HepG2 (cell line): ENCODE results near the gene JAK1. TPM values are rescaled to one million over a fixed set of nuclear protein-coding genes. Genes with fewer than 3 reads are reported as not detected.

ENCODE experiments used
- KMT2A ChIP-seq: sonication (generic); formaldehyde crosslinking; IDR thresholded peaks from 2 replicates; pipeline ENCODE4 v1.4.0; 2020; ENCODE audit warnings: missing genetic modification reagents
- MAFG ChIP-seq: sonication (generic); formaldehyde crosslinking; IDR thresholded peaks from 2 replicates; pipeline ENCODE4 v1.5.1; 2020; ENCODE audit warnings: mild to moderate bottlenecking, missing genetic modification reagents
- MBNL3 ChIP-seq: fragments of 250-450 bp; sonication (Bioruptor Pico); conservative IDR thresholded peaks from 2 replicates; pipeline ENCODE4 v1.8.0; 2022; ENCODE audit warnings: mild to moderate bottlenecking, inconsistent platforms
- MIER3 ChIP-seq: IDR thresholded peaks from 2 replicates; pipeline ENCODE4 v1.6.1; 2016; ENCODE audit warnings: missing compliant biosample characterization, borderline replicate concordance
- MYC ChIP-seq: sonication (generic); formaldehyde crosslinking; IDR thresholded peaks from 2 replicates; pipeline ENCODE4 v1.9.0; 2021; ENCODE audit warnings: missing genetic modification reagents, borderline replicate concordance
- NFYC ChIP-seq: IDR thresholded peaks from 2 replicates; pipeline ENCODE4 v1.6.1; 2016; ENCODE audit warnings: missing genetic modification reagents, missing compliant biosample characterization
- SKI ChIP-seq: fragments of 450-650 bp; IDR thresholded peaks from one replicate; pipeline ENCODE4 v1.6.1; 2018; ENCODE audit warnings: mild to moderate bottlenecking; ENCODE audit not compliant: partially characterized antibody
- YEATS2 ChIP-seq: sonication (generic); formaldehyde crosslinking; IDR thresholded peaks from 2 replicates; pipeline ENCODE4 v1.4.0; 2020; ENCODE audit warnings: missing genetic modification reagents, borderline replicate concordance
- ZBTB3 ChIP-seq: sonication (generic); formaldehyde crosslinking; IDR thresholded peaks from 2 replicates; pipeline ENCODE4 v1.4.0; 2020; ENCODE audit warnings: low read depth, mild to moderate bottlenecking, moderate library complexity, missing genetic modification reagents, borderline replicate concordance
- ZNF230 ChIP-seq: sonication (generic); formaldehyde crosslinking; IDR thresholded peaks from 2 replicates; pipeline ENCODE4 v1.4.0; 2020; ENCODE audit warnings: mild to moderate bottlenecking, missing genetic modification reagents
- ZNF234 ChIP-seq: sonication (generic); formaldehyde crosslinking; conservative IDR thresholded peaks from 2 replicates; pipeline ENCODE4 v1.5.1; 2020; ENCODE audit warnings: mild to moderate bottlenecking, missing genetic modification reagents
- ZNF652 ChIP-seq: IDR thresholded peaks from 2 replicates; pipeline ENCODE4 v1.6.1; 2016; ENCODE audit warnings: low read depth, borderline replicate concordance
- ZNF761 ChIP-seq: sonication (generic); formaldehyde crosslinking; conservative IDR thresholded peaks from 2 replicates; pipeline ENCODE4 v1.4.0; 2020; ENCODE audit warnings: mild to moderate bottlenecking, missing genetic modification reagents
- polyA plus RNA-seq, 8 experiments: library from polyadenylated mRNA; depleted of rRNA in 3 of 8; stranded (reverse) in 7 of 8; unstranded in 1 of 8; fragments of >200 nt; fragmentation: Illumina TruSeq in 4 of 8; extraction: Trizol in 4 of 8; gene quantifications; 2 replicates each; pipeline versions ENCODE4 v1.2.1 to v1.2.3, GENCODE V29; 2011 to 2016; ENCODE audit warnings: low read depth in 4 of 8, missing spikeins in 1 of 8, mixed read lengths in 1 of 8; ENCODE audit not compliant: insufficient read depth in 1 of 8
- total RNA-seq, 5 experiments: library from RNA; depleted of rRNA; stranded (reverse); fragments of >200 nt; fragmentation: Illumina TruSeq; extraction: Trizol; gene quantifications; 2 replicates each; pipeline ENCODE4 v1.2.3, GENCODE V29; 2016; ENCODE audit warnings: low read depth in 1 of 5
- TF ChIP-seq, protein P1 (sequence below): sonication (generic); formaldehyde crosslinking; IDR thresholded peaks from 2 replicates; pipeline ENCODE4 v1.5.0; 2020; ENCODE audit warnings: mild to moderate bottlenecking, missing genetic modification reagents
- TF ChIP-seq, protein P2 (sequence below): sonication (generic); formaldehyde crosslinking; IDR thresholded peaks from 2 replicates; pipeline ENCODE4 v1.4.0; 2020; ENCODE audit warnings: missing genetic modification reagents, mild to moderate bottlenecking, borderline replicate concordance
- TF ChIP-seq, protein P3 (sequence below): sonication (generic); formaldehyde crosslinking; IDR thresholded peaks from 2 replicates; pipeline ENCODE4 v1.5.1; 2020; ENCODE audit warnings: mild to moderate bottlenecking, missing genetic modification reagents, moderate library complexity
- TF ChIP-seq, protein P4 (sequence below): IDR thresholded peaks from 2 replicates; pipeline ENCODE4 v1.6.1; 2012; ENCODE audit warnings: inconsistent platforms
- TF ChIP-seq, protein P5 (sequence below): sonication (generic); formaldehyde crosslinking; IDR thresholded peaks from 2 replicates; pipeline ENCODE4 v1.4.0; 2020; ENCODE audit warnings: mild to moderate bottlenecking, missing genetic modification reagents
- TF ChIP-seq, protein P6 (sequence below): IDR thresholded peaks from 2 replicates; pipeline ENCODE4 v1.6.1; 2016; ENCODE audit warnings: low read depth, control low read depth

The JAK1 gene
- total and polyA plus RNA-seq, 2 of the 13 experiments (the other 11 are each of a cell fraction or from before 2014, with no cell fraction given): 23.9 to 42.4 TPM

DNA sequence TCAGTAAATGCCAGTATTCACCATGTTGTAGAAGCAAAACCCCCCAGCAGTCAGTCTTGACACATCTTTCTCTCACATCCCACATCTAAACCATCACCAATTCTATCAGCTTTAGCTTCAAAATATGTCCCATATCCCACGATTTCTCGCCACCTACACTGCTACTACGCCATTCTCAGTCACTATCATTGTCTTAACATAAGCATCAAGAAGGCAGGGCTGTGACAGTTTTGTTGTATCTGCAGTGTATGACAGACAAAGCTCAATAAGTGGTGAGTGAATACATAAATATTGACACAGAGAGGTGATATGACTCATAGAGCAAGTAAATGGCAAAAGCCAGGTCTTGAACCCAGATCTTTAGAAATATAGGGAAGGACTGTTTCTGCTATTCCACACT is 59.9 kb downstream of the JAK1 start (continued):
- TF ChIP-seq, protein P1, sequence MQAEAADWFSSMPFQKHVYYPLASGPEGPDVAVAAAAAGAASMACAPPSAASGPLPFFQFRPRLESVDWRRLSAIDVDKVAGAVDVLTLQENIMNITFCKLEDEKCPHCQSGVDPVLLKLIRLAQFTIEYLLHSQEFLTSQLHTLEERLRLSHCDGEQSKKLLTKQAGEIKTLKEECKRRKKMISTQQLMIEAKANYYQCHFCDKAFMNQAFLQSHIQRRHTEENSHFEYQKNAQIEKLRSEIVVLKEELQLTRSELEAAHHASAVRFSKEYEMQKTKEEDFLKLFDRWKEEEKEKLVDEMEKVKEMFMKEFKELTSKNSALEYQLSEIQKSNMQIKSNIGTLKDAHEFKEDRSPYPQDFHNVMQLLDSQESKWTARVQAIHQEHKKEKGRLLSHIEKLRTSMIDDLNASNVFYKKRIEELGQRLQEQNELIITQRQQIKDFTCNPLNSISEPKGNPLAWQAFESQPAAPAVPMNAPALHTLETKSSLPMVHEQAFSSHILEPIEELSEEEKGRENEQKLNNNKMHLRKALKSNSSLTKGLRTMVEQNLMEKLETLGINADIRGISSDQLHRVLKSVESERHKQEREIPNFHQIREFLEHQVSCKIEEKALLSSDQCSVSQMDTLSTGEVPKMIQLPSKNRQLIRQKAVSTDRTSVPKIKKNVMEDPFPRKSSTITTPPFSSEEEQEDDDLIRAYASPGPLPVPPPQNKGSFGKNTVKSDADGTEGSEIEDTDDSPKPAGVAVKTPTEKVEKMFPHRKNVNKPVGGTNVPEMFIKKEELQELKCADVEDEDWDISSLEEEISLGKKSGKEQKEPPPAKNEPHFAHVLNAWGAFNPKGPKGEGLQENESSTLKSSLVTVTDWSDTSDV (CRISPR knock-in tag): no peak
- no peak for TF ChIP-seq NFYC (CRISPR knock-in tag)
- no peak for TF ChIP-seq ZNF234 (CRISPR knock-in tag)
- TF ChIP-seq ZNF761: no peak
- TF ChIP-seq, protein P2, sequence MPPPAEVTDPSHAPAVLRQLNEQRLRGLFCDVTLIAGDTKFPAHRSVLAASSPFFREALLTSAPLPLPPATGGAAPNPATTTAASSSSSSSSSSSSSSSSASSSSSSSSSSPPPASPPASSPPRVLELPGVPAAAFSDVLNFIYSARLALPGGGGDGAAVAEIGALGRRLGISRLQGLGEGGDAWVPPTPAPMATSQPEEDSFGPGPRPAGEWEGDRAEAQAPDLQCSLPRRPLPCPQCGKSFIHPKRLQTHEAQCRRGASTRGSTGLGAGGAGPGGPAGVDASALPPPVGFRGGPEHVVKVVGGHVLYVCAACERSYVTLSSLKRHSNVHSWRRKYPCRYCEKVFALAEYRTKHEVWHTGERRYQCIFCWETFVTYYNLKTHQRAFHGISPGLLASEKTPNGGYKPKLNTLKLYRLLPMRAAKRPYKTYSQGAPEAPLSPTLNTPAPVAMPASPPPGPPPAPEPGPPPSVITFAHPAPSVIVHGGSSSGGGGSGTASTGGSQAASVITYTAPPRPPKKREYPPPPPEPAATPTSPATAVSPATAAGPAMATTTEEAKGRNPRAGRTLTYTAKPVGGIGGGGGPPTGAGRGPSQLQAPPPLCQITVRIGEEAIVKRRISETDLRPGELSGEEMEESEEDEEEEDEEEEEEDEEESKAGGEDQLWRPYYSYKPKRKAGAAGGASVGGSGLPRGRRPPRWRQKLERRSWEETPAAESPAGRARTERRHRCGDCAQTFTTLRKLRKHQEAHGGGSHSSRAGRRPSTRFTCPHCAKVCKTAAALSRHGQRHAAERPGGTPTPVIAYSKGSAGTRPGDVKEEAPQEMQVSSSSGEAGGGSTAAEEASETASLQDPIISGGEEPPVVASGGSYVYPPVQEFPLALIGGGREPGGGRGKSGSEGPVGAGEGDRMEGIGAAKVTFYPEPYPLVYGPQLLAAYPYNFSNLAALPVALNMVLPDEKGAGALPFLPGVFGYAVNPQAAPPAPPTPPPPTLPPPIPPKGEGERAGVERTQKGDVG (CRISPR knock-in tag): no peak
- TF ChIP-seq, protein P3, sequence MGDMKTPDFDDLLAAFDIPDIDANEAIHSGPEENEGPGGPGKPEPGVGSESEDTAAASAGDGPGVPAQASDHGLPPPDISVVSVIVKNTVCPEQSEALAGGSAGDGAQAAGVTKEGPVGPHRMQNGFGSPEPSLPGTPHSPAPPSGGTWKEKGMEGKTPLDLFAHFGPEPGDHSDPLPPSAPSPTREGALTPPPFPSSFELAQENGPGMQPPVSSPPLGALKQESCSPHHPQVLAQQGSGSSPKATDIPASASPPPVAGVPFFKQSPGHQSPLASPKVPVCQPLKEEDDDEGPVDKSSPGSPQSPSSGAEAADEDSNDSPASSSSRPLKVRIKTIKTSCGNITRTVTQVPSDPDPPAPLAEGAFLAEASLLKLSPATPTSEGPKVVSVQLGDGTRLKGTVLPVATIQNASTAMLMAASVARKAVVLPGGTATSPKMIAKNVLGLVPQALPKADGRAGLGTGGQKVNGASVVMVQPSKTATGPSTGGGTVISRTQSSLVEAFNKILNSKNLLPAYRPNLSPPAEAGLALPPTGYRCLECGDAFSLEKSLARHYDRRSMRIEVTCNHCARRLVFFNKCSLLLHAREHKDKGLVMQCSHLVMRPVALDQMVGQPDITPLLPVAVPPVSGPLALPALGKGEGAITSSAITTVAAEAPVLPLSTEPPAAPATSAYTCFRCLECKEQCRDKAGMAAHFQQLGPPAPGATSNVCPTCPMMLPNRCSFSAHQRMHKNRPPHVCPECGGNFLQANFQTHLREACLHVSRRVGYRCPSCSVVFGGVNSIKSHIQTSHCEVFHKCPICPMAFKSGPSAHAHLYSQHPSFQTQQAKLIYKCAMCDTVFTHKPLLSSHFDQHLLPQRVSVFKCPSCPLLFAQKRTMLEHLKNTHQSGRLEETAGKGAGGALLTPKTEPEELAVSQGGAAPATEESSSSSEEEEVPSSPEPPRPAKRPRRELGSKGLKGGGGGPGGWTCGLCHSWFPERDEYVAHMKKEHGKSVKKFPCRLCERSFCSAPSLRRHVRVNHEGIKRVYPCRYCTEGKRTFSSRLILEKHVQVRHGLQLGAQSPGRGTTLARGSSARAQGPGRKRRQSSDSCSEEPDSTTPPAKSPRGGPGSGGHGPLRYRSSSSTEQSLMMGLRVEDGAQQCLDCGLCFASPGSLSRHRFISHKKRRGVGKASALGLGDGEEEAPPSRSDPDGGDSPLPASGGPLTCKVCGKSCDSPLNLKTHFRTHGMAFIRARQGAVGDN (CRISPR knock-in tag): no peak
- no peak for TF ChIP-seq MAFG
- TF ChIP-seq SKI: peak; percentile 11
- TF ChIP-seq ZBTB3 (CRISPR knock-in tag): no peak
- TF ChIP-seq, protein P4, sequence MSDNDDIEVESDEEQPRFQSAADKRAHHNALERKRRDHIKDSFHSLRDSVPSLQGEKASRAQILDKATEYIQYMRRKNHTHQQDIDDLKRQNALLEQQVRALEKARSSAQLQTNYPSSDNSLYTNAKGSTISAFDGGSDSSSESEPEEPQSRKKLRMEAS: no peak
- no peak for TF ChIP-seq ZNF230 (CRISPR knock-in tag)
- TF ChIP-seq, protein P5, sequence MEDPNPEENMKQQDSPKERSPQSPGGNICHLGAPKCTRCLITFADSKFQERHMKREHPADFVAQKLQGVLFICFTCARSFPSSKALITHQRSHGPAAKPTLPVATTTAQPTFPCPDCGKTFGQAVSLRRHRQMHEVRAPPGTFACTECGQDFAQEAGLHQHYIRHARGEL (CRISPR knock-in tag): no peak
- no peak for TF ChIP-seq YEATS2 (CRISPR knock-in tag)
- no peak for TF ChIP-seq KMT2A
- no peak for TF ChIP-seq MBNL3 (CRISPR knock-in tag)
- no peak for TF ChIP-seq ZNF652 (CRISPR knock-in tag)
- no peak for TF ChIP-seq MIER3 (CRISPR knock-in tag)
- TF ChIP-seq, protein P6, sequence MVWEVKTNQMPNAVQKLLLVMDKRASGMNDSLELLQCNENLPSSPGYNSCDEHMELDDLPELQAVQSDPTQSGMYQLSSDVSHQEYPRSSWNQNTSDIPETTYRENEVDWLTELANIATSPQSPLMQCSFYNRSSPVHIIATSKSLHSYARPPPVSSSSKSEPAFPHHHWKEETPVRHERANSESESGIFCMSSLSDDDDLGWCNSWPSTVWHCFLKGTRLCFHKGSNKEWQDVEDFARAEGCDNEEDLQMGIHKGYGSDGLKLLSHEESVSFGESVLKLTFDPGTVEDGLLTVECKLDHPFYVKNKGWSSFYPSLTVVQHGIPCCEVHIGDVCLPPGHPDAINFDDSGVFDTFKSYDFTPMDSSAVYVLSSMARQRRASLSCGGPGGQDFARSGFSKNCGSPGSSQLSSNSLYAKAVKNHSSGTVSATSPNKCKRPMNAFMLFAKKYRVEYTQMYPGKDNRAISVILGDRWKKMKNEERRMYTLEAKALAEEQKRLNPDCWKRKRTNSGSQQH (CRISPR knock-in tag): no peak
- TF ChIP-seq MYC: no peak
